CD4-positive, alpha-beta T cell treated with Interleukin-2 at 100 ng/mL for 4 hours (primary cell): ENCODE results near the gene PRPH2.

Experiments
- DNase-seq: peaks from one replicate; pipeline ENCODE4 v3.0.0-alpha.2; 2020; ENCODE audit warnings: low spot score

Gene PRPH2

GRCh38 chr6:42722497-42722896, at the start of gene PRPH2:
Gene PRPH2, minus strand, starts transcription at chr6:42722597. Its CDS starts 263 bp downstream, at chr6:42722334.
- DNase-seq: no peak

GRCh38 chr6:42771741-42772100, 49.3 kb upstream of the PRPH2 start:
- DNase-seq: peak; percentile 81

- DNase-seq: no peak
These were observed 47.4 kb upstream of the PRPH2 start for GRCh38 chr6:42769836-42770235.

GRCh38 chr6:42769051-42769450, 46.7 kb upstream of the PRPH2 start:
- no peak for DNase-seq

- no peak for DNase-seq
These were observed 43.8 kb upstream of the PRPH2 start for GRCh38 chr6:42766163-42766670.

- no peak for DNase-seq
These were observed 42.7 kb upstream of the PRPH2 start for GRCh38 chr6:42764911-42765648.

- no peak for DNase-seq
These were observed 40.6 kb upstream of the PRPH2 start for GRCh38 chr6:42762950-42763349.

- DNase-seq: no peak
These were observed 40.0 kb upstream of the PRPH2 start for GRCh38 chr6:42762426-42762859.

- no peak for DNase-seq
These were observed 39.1 kb upstream of the PRPH2 start for GRCh38 chr6:42761287-42762067.

GRCh38 chr6:42758756-42759430, 36.5 kb upstream of the PRPH2 start:
- DNase-seq: no peak

- DNase-seq: no peak
These were observed 34.3 kb upstream of the PRPH2 start for GRCh38 chr6:42756722-42757121.

GRCh38 chr6:42754759-42755158, 32.4 kb upstream of the PRPH2 start:
- no peak for DNase-seq

- no peak for DNase-seq
These were observed 28.7 kb upstream of the PRPH2 start for GRCh38 chr6:42751055-42751454.

- DNase-seq: no peak
These were observed 26.0 kb upstream of the PRPH2 start for GRCh38 chr6:42748203-42748898.

GRCh38 chr6:42746463-42747391, 24.3 kb upstream of the PRPH2 start:
- peak; percentile 90 for DNase-seq

- DNase-seq: peak; percentile 97
These were observed 23.5 kb upstream of the PRPH2 start, which contains the start of gene TBCC for GRCh38 chr6:42745640-42746462. Gene TBCC, minus strand, starts transcription at chr6:42746103. Its CDS starts 30 bp downstream, at chr6:42746073.

- peak; percentile 12 for DNase-seq
These were observed 22.8 kb upstream of the PRPH2 start for GRCh38 chr6:42745083-42745639.

- no peak for DNase-seq
These were observed 22.0 kb upstream of the PRPH2 start for GRCh38 chr6:42744351-42744893.
